Iris pigment epithelial cell (primary cell): Measurements from ENCODE around the gene CTBP2.
A peak's percentile ranks its signal among the peaks of the same experiment; 100 is the strongest.

Experiments used
- DNase-seq: peaks from one replicate; pipeline ENCODE4 v3.0.0-alpha.2; 2011; ENCODE audit warnings: low read depth

The CTBP2 gene

DNA sequence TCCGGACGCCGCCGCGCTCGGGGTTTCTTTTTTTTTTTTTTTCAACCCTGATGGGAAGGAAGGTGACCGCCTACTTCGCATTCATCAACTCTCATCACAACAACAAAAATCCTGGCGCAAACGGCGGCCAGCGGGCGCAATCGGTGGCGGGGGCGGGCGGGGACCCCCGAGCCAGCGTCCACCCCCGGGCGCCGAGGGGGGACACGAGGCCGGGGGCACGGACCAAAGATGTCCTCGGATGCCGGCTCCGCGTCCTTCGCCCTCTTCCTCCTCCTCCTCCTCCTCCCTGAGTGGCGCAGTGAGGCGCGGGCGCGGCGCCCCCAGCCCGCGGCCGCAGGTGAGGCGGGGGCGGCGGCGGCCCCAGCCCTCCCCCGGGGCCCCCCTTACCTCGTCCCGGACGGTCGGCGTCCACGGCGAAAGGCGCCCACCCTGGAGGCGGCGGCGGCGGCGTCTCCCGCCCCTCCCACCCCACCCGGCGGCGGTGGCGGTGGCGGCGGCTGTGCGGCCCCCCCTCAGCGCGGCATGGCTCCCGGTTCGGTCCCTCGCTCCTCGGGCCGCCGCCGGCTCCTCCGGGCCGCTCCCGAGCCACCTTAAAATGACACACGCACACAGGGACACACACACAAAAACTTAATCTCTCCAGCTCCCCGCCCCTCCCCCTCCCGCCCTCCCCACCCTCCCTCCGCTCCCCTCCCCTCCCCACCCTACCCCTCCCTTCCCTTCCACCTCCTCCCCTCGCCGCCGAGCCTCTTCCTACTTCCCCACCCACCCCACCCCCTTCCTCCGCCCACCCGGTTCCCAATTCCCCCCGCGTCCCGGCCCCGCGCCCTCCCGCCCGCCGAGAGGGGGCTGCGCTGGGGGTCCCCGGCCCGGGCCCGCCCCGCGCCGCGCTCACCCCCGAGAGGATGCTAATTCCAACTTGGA, at the start of gene CTBP2:
TSS of gene CTBP2 (minus strand) at position 632 of the 924 bp plus-strand sequence.
- DNase-seq = peak; percentile 49

DNA sequence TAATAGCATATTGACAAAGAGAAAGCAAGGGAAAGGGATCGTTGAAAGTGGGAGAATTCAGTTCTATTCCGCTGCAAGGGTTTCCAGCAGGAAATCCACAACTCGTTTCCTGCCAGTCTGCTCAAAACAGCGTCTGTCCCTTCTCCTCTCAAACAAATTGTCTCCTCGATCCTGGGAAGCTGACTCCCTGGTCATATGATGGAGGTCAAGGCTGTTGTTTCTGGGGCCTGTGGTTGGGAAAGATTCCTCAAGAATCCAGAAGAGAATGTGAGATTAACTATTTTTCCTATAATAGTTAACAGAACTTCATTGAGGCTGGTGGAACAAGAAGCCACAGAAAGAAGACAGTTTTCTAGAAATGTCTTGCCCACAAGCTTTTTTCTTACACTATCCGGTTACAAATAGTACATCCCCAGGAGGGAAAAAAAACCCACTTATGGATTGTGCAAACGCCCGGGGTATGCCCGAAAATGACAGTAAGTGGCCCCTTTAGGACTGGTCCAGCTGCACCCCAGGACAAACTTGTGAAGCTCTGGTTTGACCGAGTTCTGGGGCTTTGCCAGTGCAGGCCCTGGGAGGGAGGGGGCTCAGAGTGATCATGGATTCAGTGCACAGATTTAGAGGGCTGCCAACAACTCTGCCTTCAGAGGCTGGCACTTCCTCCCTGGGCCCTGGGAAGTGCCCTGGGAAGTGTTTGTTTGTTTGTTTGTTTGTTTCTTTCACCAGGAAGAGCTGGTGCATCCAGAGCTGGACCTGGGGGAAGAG, 49.4 kb upstream of the CTBP2 start:
- DNase-seq = peak; percentile 12

- DNase-seq = no peak
Measured at GRCh38 chr10:125208854-125209565, 48.6 kb upstream of the CTBP2 start.

DNA sequence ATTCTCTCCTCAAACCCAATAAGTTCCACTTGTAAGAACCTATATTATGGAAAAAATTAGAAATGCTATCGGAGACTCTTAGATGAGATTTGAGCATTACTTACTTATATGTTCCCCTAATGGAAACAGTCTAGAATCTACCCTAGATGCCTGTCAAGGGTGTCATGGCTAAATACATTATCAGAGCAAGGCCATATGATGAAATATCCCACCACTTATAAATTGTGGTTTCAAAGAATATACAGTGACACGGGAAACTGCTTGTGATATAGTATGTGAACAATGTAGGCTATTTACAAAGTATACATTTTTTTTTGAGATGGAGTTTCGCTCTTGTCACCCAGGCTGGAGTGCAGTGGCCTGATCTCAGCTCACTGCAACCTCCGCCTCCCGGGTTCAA, 46.3 kb upstream of the CTBP2 start:
- DNase-seq = peak; percentile 62

- no peak for DNase-seq
Measured at GRCh38 chr10:125205431-125205830, 45.1 kb upstream of the CTBP2 start.

- DNase-seq = no peak
Measured at GRCh38 chr10:125204400-125204799, 44.0 kb upstream of the CTBP2 start.

DNA sequence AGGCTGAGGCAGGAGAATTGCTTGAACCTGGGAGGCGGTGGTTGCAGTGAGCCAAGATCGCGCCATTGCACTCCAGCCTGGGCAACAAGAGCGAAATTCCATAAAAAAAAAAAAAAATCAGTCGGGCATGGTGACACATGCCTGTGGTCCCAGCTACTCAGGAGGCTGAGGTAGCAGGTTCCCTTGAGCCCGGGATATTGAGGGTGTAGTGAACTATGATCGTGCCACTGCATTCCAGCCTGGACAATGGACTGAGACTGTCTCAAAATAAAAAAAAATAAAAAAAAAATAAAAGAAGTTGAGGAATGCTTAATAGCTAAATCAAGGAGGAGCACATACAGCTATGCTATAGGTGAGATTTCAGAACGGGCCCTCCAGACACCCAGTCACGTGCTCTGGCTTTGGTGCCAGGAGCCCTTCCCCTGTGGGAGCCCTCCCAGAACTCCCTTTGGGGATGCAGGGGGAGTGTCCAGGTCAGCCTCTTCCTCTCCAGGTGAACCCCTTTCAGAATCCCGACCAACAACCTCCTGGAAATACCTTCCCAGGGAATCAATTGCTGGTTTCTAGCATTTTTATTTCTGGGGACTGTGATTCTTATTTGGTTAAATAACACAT, 42.9 kb upstream of the CTBP2 start:
- no peak for DNase-seq

DNA sequence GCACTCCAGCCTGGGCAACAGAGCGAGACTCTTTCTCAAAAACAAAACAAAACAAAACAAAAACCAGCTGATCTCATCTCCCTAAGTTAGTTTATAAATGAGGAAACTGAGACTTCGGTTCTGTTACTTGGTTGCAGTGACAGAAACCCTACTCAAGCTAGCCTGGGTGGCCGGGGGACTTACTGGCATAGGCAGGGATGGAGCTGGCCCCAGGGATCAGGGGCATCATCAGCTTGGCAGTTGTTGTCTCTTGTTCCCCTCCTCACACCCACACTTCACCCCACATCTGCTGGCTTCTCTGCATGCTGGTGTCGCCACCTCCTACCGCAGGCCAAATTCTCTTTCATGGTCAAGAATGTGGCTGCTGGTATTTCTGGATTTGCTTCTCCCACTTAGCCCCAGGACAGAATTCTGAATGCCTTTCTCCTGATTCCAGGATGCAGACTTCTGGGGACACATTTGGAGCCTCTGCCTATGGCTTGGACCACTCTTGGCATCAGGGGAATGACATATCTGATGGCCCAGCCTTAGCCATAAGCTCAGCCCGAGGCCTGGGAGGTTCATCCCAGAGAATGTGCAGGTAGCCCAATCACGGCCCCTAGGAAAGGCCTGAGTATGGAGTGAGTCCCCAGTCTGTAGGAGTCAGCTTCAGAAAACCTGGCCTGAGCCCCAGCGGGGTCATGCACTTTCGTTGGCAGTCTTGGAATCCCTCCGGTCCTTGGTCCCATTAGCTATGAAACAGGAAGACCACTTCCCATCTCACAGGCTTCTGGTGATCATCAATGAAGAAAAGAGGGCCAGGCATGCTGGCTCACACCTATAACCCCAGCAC, 41.6 kb upstream of the CTBP2 start:
- no peak for DNase-seq

DNA sequence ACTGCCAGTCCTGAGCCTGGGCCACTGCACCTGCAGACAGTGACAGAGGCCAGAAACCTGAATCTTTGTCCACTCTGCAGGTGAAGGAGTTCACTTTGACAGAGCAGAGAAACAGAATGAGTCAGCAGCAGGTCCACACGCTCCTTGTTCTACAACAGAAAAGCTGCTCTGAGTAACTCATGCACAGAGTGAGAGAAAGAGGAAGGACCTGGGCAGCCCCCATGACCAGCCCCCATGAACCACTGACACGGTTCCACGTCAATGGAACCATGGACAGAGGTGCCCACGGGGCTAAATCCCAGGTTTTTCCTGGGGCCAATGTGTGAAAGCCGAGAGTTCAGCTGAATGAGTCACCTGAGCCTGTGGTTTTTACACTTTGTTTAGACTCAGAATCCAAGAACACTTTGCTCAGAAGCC, 40.8 kb upstream of the CTBP2 start:
- DNase-seq = peak; percentile 74

DNA sequence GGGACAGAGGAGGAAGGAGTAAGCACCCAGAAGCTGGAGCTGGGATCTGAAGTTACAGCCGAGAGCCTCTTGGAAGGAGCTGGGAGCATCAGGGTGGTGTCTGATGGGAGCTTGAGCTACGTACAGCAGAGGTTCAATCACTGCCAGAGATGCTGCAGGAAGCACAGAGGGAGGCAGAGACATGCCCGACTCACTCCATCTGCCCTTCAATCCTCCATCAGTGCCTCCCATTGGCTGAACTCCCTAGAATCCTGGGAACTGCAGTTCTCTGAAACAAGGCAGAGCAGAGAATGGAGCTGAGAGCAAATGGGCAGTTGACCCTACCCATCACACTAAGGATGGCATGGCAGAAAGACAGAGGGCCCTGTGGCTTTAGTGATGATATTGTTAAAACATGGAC, 40.0 kb upstream of the CTBP2 start:
- no peak for DNase-seq

- DNase-seq = no peak
Measured at GRCh38 chr10:125199270-125199669, 38.9 kb upstream of the CTBP2 start.

GRCh38 chr10:125194814-125195213, 34.5 kb upstream of the CTBP2 start:
- DNase-seq = no peak

- DNase-seq = no peak
Measured at GRCh38 chr10:125193306-125193877, 33.0 kb upstream of the CTBP2 start.

DNA sequence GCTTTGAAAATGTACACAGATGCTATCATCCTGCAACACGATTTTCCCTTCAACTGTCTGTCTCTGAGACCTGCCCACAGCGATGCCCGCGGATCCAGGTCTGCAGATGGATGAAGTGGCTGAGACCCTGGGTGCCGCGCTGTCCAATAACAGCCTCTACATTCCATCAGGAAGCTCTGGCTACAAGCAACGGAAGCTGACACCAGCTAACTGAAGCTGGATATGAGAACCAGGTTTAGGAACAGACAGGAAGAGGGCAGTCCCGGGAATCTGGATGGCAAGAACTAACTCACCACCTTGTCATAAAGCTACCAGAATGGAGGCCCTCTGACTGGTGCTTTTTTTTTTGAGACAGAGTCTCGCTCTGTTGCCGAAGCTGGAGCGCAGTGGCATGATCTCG, 32.3 kb upstream of the CTBP2 start:
- DNase-seq = no peak

GRCh38 chr10:125192005-125192404, 31.6 kb upstream of the CTBP2 start:
- no peak for DNase-seq

DNA sequence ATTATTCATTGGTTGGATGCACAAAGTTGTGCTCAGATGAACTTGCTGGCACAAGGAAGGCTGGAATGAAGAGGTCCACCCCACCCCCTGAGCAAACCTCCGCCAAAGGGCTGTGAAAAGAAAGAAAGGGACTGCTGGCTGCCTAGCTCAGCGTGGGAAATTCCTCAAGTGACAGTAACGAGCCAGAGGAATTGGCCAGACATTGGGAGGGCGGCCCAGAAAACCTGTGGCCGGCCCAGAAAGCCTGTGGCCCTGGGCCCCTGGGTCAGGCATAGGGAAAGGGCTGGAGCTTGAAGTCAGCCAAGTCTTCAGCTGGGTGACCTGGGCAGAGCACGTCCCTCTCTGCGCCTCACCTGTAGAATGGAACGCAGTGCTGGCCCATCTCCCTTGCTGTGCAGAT, 30.6 kb upstream of the CTBP2 start:
- no peak for DNase-seq

DNA sequence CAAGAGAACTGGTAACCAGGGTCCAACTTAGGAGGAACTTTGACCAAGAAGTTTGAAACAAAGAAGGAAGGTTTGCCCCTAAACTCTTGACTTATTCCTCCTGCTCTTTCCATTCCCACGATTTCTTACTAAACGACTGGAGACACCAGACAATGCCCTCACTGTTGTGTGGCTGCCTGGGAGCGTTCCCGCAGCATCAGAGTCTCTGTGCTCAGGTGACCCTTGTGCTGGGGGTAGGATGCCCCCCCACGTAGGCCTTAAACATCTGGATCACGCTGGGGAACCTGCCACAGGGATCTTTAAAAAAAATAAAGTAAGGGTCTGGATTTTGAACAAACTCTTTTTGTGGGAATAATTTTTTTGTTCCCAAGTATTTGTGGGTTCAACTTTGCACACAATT, 30.1 kb upstream of the CTBP2 start:
- DNase-seq = no peak

- DNase-seq = no peak
Measured at GRCh38 chr10:125189162-125189561, 28.8 kb upstream of the CTBP2 start.

DNA sequence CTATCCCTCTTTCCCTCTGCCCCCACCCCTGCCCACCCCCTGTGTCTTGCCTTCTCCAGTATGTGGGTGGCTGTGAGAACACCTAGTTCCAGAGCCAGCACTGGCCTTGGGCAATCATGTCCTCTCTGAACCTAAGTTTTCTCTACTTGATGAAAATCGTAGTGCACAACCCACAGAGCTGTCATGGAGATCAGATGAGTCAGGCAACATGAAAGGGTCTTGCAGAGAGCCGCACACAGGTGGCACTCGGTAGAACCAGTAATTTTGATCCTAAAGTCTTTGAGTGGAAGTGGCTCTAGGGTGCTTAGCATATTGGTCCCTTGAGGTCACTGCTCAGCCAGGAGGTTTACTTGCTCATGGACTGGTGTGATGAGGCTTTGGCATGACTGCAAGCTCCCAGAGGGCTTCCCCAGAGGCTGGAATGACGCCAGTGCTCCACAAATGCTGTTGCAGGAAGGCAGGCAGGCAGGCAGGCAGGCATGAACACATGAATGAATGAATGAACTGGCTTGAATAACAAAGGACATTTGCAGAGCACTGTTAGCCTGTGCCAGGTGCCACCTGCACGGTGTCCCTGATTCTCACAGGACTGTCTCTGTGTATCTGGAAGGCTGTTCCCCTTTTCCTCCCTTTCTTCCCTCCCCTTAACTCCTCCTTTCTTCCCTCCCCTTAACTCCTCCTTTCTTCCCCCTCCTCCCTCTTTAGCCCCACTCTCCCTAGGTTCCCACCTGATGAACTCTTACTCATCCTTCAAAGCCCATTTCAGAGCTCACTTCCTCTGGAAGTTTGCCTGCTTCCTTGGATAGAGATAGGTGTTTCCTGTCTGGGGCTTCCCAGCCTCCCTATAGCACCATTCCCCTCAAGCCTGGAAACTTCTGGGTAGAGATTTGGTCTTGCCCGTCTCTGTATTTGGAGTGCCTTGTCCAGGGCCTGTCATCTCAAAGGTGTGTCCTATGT, 27.2 kb upstream of the CTBP2 start:
- DNase-seq = no peak
